Measurements from ENCODE around the gene GRHL3.

DNA sequence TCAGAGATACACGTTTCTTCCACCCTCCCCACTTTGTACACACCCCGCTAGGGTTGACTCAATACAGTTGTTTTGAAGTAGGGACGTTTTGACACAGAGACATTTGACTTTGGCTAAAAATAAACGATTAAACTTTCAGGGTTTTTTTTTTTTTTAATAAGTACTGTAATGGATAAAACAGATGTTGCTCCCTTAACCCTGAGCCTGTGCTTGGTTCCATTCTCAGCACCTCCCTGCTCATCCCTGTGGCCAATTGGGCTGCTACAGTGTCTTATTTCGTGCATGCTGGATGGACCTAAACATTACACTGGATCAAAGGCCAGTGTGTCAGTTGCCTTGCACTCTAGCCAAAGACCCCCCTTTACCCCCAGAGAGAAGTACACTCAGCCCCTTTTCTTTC lies 16.9 kb downstream of the GRHL3 start:
- no peak for TF ChIP-seq POLR2A (IDR thresholded peaks at IDR 0.05; ENCODE audit: low read depth, low read length)
- TF ChIP-seq POLR2AphosphoS5 (IDR thresholded peaks at IDR 0.05; ENCODE audit: low read depth, low read length), result no peak

Data from GM12892 (cell line).